Prostate gland (tissue), 2 donors: ENCODE results near the gene DNAH9. TPM values are rescaled to one million over a fixed set of nuclear protein-coding genes. Genes with fewer than 3 reads are reported as not detected.

Experiments used
- DNase-seq: peaks from one replicate; pipeline ENCODE4 v3.0.0-alpha.2; 2019; ENCODE audit warnings: low spot score
- H3K27ac ChIP-seq, 2 donors: fragments of 200-600 bp; sonication (generic); 2 replicates each; pipeline ENCODE4 v1.5.1; 2017 to 2019
- H3K27me3 ChIP-seq: fragments of 200-600 bp; sonication (generic); replicated peaks from 2 replicates; pipeline ENCODE4 v1.5.1; 2019; ENCODE audit not compliant: insufficient read depth
- H3K36me3 ChIP-seq, 2 donors: fragments of 200-600 bp; sonication (generic); 1 replicate in 1 of 2; 2 replicates in 1 of 2; pipeline versions ENCODE4 v1.5.1 to v1.8.1; 2017 to 2019
- H3K4me1 ChIP-seq: fragments of 200-600 bp; sonication (generic); replicated peaks from 2 replicates; pipeline ENCODE4 v1.5.1; 2019
- H3K4me3 ChIP-seq, 2 donors: fragments of 200-600 bp; sonication (generic); 2 replicates each; pipeline ENCODE4 v1.5.1; 2017 to 2019
- H3K9me3 ChIP-seq: fragments of 200-600 bp; sonication (generic); 2 replicates; pipeline ENCODE4 v1.5.1; 2017
- CTCF ChIP-seq, 4 experiments: fragments of 200-600 bp in 2 of 4; fragments of 450-650 bp in 2 of 4; sonication (generic) in 2 of 4; IDR thresholded peaks; 1 replicate in 3 of 4; 2 replicates in 1 of 4; pipeline ENCODE4 v1.5.1; 2016 to 2019; ENCODE audit warnings: antibody characterized with exemption in 4 of 4, mild to moderate bottlenecking in 2 of 4, moderate library complexity in 2 of 4
- POLR2A ChIP-seq: fragments of 450-650 bp; IDR thresholded peaks from one replicate; pipeline ENCODE4 v1.6.1; 2016; ENCODE audit warnings: antibody characterized with exemption, mild to moderate bottlenecking
- POLR2AphosphoS5 ChIP-seq: sonication (generic); formaldehyde crosslinking; IDR thresholded peaks from one replicate; pipeline ENCODE4 v1.6.1; 2017; ENCODE audit warnings: antibody characterized with exemption
- WGBS: methylation state at CpG from one replicate; pipeline ENCODE4 v1.1.5; 2018; 5-methylcytosine and 5-hydroxymethylcytosine counted together
- intact Hi-C: fragments of 100-400 bp; cut with DNase I; formaldehyde crosslinking; loops from one replicate; pipeline ENCODE4 v1.14.2; 2022
- total RNA-seq, 2 donors: library from RNA; depleted of rRNA; stranded (reverse); fragments of >200 nt; gene quantifications; one replicate each; pipeline ENCODE4 v1.1.0, GENCODE V29; 2016

Gene DNAH9
- total RNA-seq, 2 donors from 2014 or later, result 1.2 to 7.5 TPM

GRCh38 chr17:11880714-11881113 is 282.4 kb downstream of the DNAH9 start:
- Histone ChIP-seq H3K9me3 (no peaks in the 10 kb centered on the region), H3K36me3 (no peaks in the 10 kb centered on the region), H3K27ac (no peak overlapping the region), H3K4me3 (no peak overlapping the region), H3K4me1 (no peaks in the 10 kb centered on the region), H3K27me3 (no peaks in the 10 kb centered on the region)
- peak; percentile 16 for DNase-seq
- peak; percentile 27 for TF ChIP-seq POLR2AphosphoS5
- TF ChIP-seq POLR2A, result no peak
- TF ChIP-seq CTCF (IDR thresholded peaks at IDR 0.05), result peak in 3 of 4 experiments; percentile 31 to 40 (median 35)
- WGBS, result 26% methylated on average over 5 of the region's 5 CpGs
- intact Hi-C loops, result no loop called here

- no peak overlapping the region for H3K4me3 ChIP-seq
- H3K9me3 ChIP-seq, result no peaks in the 10 kb centered on the region
- no peaks in the 10 kb centered on the region for H3K36me3 ChIP-seq
- intact Hi-C loops, result no loop called here
- no peaks in the 10 kb centered on the region for H3K4me1 ChIP-seq
- DNase-seq, result no peak
- no peak for TF ChIP-seq POLR2AphosphoS5
- TF ChIP-seq CTCF (IDR thresholded peaks at IDR 0.05), result no peak
- no peak for TF ChIP-seq POLR2A
- no peaks in the 10 kb centered on the region for H3K27me3 ChIP-seq
- no peak overlapping the region for H3K27ac ChIP-seq
- 73% methylated on average over 3 of the region's 3 CpGs for WGBS
Measured at GRCh38 chr17:11882716-11883115, 284.4 kb downstream of the DNAH9 start.

- intact Hi-C loops, result no loop called here
- Histone ChIP-seq H3K4me1 (no peaks in the 10 kb centered on the region), H3K4me3 (no peak overlapping the region), H3K36me3 (no peaks in the 10 kb centered on the region), H3K9me3 (no peaks in the 10 kb centered on the region), H3K27me3 (no peaks in the 10 kb centered on the region), H3K27ac (no peak overlapping the region)
- TF ChIP-seq CTCF (IDR thresholded peaks at IDR 0.05) (no peak), POLR2AphosphoS5 (no peak), POLR2A (no peak)
- 81% methylated on average over 2 of the region's 2 CpGs for WGBS
- peak; percentile 12 for DNase-seq
Measured at GRCh38 chr17:11885051-11885450, 286.8 kb downstream of the DNAH9 start.

- no peak for DNase-seq
- Histone ChIP-seq H3K27ac (no peak overlapping the region), H3K9me3 (no peaks in the 10 kb centered on the region), H3K4me1 (no peaks in the 10 kb centered on the region), H3K4me3 (no peak overlapping the region), H3K36me3 (no peaks in the 10 kb centered on the region), H3K27me3 (no peaks in the 10 kb centered on the region)
- WGBS, result 87% methylated on average over 5 of the region's 5 CpGs
- intact Hi-C loops, result no loop called here
- TF ChIP-seq CTCF (IDR thresholded peaks at IDR 0.05), result no peak
- TF ChIP-seq POLR2A, result no peak
- no peak for TF ChIP-seq POLR2AphosphoS5
Measured at GRCh38 chr17:11889266-11889665, 291.0 kb downstream of the DNAH9 start.

- H3K36me3 ChIP-seq, result no peaks in the 10 kb centered on the region
- no peak overlapping the region for H3K27ac ChIP-seq
- H3K4me1 ChIP-seq, result no peaks in the 10 kb centered on the region
- no peak for TF ChIP-seq POLR2A
- no peak for TF ChIP-seq POLR2AphosphoS5
- TF ChIP-seq CTCF (IDR thresholded peaks at IDR 0.05), result no peak
- no peaks in the 10 kb centered on the region for H3K27me3 ChIP-seq
- intact Hi-C loops, result no loop called here
- 96% methylated on average over 4 of the region's 4 CpGs for WGBS
- DNase-seq, result no peak
- H3K9me3 ChIP-seq, result no peaks in the 10 kb centered on the region
- no peak overlapping the region for H3K4me3 ChIP-seq
Measured at GRCh38 chr17:11893862-11894261, 295.6 kb downstream of the DNAH9 start.
